DOHH2 (cell line): Measurements from ENCODE around the gene TLE5.

Source experiments
- EZH2phosphoT487 ChIP-seq: fragments of 200-600 bp; sonication (generic); IDR thresholded peaks from 2 replicates; pipeline ENCODE4 v1.6.1; 2017; ENCODE audit warnings: borderline replicate concordance, mild to moderate bottlenecking, antibody characterized with exemption, low read length, moderate library complexity, mixed read lengths
- TF ChIP-seq, protein P1 (sequence below): fragments of 200-600 bp; sonication (generic); IDR thresholded peaks from one replicate; pipeline ENCODE4 v1.5.1; 2014; ENCODE audit warnings: antibody characterized with exemption, mild to moderate bottlenecking, low read depth, low read length; ENCODE audit not compliant: poor library complexity, severe bottlenecking

DNA sequence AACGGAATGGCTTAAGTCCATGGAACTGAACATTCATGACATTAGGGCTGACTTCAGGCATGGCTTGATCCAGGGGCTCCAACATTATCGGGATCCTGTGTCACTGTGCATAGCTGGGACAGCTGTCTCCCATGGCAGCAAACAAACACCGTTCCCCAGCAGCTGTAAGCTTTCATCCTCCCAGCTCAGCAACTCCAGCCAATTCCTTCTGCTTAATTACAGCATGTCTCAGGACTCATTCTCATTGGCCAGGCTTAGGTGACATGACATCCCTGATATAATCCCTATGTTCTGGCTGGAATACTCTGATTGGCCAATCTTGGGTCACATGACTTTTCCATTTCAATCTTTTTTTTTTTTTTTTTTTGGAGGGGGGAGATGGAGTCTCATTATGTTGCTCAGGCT lies 10.9 kb upstream of the TLE5 start:
- TF ChIP-seq, protein P1, sequence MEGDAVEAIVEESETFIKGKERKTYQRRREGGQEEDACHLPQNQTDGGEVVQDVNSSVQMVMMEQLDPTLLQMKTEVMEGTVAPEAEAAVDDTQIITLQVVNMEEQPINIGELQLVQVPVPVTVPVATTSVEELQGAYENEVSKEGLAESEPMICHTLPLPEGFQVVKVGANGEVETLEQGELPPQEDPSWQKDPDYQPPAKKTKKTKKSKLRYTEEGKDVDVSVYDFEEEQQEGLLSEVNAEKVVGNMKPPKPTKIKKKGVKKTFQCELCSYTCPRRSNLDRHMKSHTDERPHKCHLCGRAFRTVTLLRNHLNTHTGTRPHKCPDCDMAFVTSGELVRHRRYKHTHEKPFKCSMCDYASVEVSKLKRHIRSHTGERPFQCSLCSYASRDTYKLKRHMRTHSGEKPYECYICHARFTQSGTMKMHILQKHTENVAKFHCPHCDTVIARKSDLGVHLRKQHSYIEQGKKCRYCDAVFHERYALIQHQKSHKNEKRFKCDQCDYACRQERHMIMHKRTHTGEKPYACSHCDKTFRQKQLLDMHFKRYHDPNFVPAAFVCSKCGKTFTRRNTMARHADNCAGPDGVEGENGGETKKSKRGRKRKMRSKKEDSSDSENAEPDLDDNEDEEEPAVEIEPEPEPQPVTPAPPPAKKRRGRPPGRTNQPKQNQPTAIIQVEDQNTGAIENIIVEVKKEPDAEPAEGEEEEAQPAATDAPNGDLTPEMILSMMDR = no peak
- TF ChIP-seq EZH2phosphoT487 = no peak
